K562 (cell line): ENCODE results near the gene P4HB. TPM values are rescaled to one million over a fixed set of nuclear protein-coding genes. Genes with fewer than 3 reads are reported as not detected.

Source experiments
- CHD7 ChIP-seq: fragments of 200-600 bp; sonication (generic); IDR thresholded peaks from one replicate; pipeline ENCODE4 v1.6.1; 2012; ENCODE audit warnings: mild to moderate bottlenecking, low read depth, low read length, inconsistent platforms
- ILF3 ChIP-seq: fragments of 450-650 bp; IDR thresholded peaks from 2 replicates; pipeline ENCODE4 v1.6.1; 2018; ENCODE audit warnings: antibody characterized with exemption, mild to moderate bottlenecking, moderate library complexity, borderline replicate concordance
- KLF10 ChIP-seq: fragments of 250-450 bp; sonication (Bioruptor Pico); IDR thresholded peaks from 2 replicates; pipeline ENCODE4 v1.6.1; 2021; ENCODE audit warnings: matching md5 sums
- NRF1 ChIP-seq, 2 experiments: fragments of 450-650 bp; IDR thresholded peaks in 1 of 2; conservative IDR thresholded peaks in 1 of 2; 2 replicates each; pipeline ENCODE4 v1.6.1; 2014; ENCODE audit warnings: mild to moderate bottlenecking in 2 of 2
- POLR2G ChIP-seq: fragments of 200-400 bp; formaldehyde crosslinking; IDR thresholded peaks from 2 replicates; pipeline ENCODE4 v1.6.1; 2017; ENCODE audit warnings: low read depth, mild to moderate bottlenecking, antibody characterized with exemption, low read length, moderate library complexity
- TAF15 ChIP-seq: fragments of 200-400 bp; formaldehyde crosslinking; IDR thresholded peaks from 2 replicates; pipeline ENCODE4 v1.6.1; 2017; ENCODE audit warnings: mild to moderate bottlenecking, low read depth, low read length, moderate library complexity
- ZBTB17 ChIP-seq: fragments of 450-650 bp; formaldehyde crosslinking; IDR thresholded peaks from 2 replicates; pipeline ENCODE4 v1.4.0; 2020; ENCODE audit warnings: mild to moderate bottlenecking
- ZNF23 ChIP-seq: fragments of 250-450 bp; sonication (Bioruptor Pico); IDR thresholded peaks from 2 replicates; pipeline ENCODE4 v1.4.0; 2020; ENCODE audit warnings: mild to moderate bottlenecking
- ZNF444 ChIP-seq: fragments of 250-450 bp; sonication (Bioruptor Pico); IDR thresholded peaks from 2 replicates; pipeline ENCODE4 v1.4.0; 2020; ENCODE audit warnings: mild to moderate bottlenecking, moderate library complexity
- polyA plus RNA-seq, 8 experiments: library from polyadenylated mRNA; depleted of rRNA in 4 of 8; stranded (reverse) in 5 of 8; unstranded in 3 of 8; fragments of >200 nt; fragmentation: Nextera tagmentation in 2 of 8; fragmentation: Illumina TruSeq in 1 of 8; extraction: Ambion mirVana in 2 of 8; extraction: Trizol in 1 of 8; gene quantifications; 2 replicates each; pipeline versions ENCODE4 v1.2.1 to v1.2.3, GENCODE V29; 2011 to 2014; ENCODE audit warnings: inconsistent platforms in 1 of 8, missing spikeins in 1 of 8
- total RNA-seq, 7 experiments: library from RNA; depleted of rRNA in 6 of 7; stranded (reverse); fragments of >200 nt in 6 of 7; fragmentation: Illumina TruSeq in 2 of 7; extraction: Trizol in 2 of 7; gene quantifications; 2 replicates each; pipeline versions ENCODE4 v1.2.1 to v1.2.3, GENCODE V29; 2011 to 2021; ENCODE audit warnings: low replicate concordance in 1 of 7
- TF ChIP-seq, protein P1 (sequence below): sonication (generic); formaldehyde crosslinking; IDR thresholded peaks from 2 replicates; pipeline ENCODE4 v1.8.1; 2023; ENCODE audit warnings: mild to moderate bottlenecking, missing genetic modification reagents

The P4HB gene
- total and polyA plus RNA-seq, 9 of the 15 experiments (the other 6 are each of a cell fraction or from before 2014, with no cell fraction given) = 4.4 to 645 (median 325) TPM

- TF ChIP-seq, protein P1, sequence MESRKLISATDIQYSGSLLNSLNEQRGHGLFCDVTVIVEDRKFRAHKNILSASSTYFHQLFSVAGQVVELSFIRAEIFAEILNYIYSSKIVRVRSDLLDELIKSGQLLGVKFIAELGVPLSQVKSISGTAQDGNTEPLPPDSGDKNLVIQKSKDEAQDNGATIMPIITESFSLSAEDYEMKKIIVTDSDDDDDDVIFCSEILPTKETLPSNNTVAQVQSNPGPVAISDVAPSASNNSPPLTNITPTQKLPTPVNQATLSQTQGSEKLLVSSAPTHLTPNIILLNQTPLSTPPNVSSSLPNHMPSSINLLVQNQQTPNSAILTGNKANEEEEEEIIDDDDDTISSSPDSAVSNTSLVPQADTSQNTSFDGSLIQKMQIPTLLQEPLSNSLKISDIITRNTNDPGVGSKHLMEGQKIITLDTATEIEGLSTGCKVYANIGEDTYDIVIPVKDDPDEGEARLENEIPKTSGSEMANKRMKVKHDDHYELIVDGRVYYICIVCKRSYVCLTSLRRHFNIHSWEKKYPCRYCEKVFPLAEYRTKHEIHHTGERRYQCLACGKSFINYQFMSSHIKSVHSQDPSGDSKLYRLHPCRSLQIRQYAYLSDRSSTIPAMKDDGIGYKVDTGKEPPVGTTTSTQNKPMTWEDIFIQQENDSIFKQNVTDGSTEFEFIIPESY (CRISPR knock-in tag) = peak; percentile 72; the same call in 1 of the 2 replicates
- TF ChIP-seq ZBTB17 (peak; percentile 59; the same call in 1 of the 2 replicates), POLR2G (peak; percentile 77), ILF3 (peak; percentile 49), CHD7 (peak; percentile 0), ZNF23 (CRISPR knock-in tag) (0 out of 2 replicates have a peak, but pooled peaks have one; percentile 5), NRF1 (conservative IDR thresholded peaks at IDR 0.05 in 1 of 2, IDR thresholded peaks at IDR 0.05 in 1 of 2) (0 out of 4 replicates have a peak, but pooled peaks of 1 of the 2 experiments have one; percentile 2), KLF10 (peak; percentile 72; the same call in 1 of the 2 replicates), TAF15 (peak; percentile 88), ZNF444 (CRISPR knock-in tag) (no peak)
These were observed 7.0 kb upstream of the P4HB start (continued) for GRCh38 chr17:81867170-81867990.
